Upper lobe of left lung (tissue), 6 donors: ENCODE measurements around the gene LRP1B. TPM values are rescaled to one million over a fixed set of nuclear protein-coding genes. Genes with fewer than 3 reads are reported as not detected.

Experiments
- ATAC-seq, 2 donors: fragments of 200-7000 bp; cut with Tn5 transposase; one replicate each; pipeline ENCODE4 v1.9.1; 2022; ENCODE audit warnings: mild to moderate bottlenecking in 2 of 2, moderate library complexity in 2 of 2; ENCODE audit not compliant: low FRiP score in 2 of 2
- DNase-seq, 2 donors: peaks; one replicate each; pipeline ENCODE4 v3.0.0-alpha.2; 2019 to 2020
- H3K27ac ChIP-seq, 4 donors: fragments of 200-600 bp; sonication (generic); one replicate each; pipeline ENCODE4 v1.5.1; 2016 to 2019
- H3K27me3 ChIP-seq, 4 donors: fragments of 200-600 bp; sonication (generic); one replicate each; pipeline ENCODE4 v1.5.1; 2017 to 2019
- H3K36me3 ChIP-seq, 4 donors: fragments of 200-600 bp; sonication (generic); one replicate each; pipeline ENCODE4 v1.5.1; 2016 to 2019
- H3K4me1 ChIP-seq, 4 donors: fragments of 200-600 bp; sonication (generic); one replicate each; pipeline ENCODE4 v1.5.1; 2018 to 2019
- H3K4me3 ChIP-seq, 4 donors: fragments of 200-600 bp; sonication (generic); one replicate each; pipeline ENCODE4 v1.5.1; 2017 to 2019; ENCODE audit warnings: mild to moderate bottlenecking in 2 of 4, moderate library complexity in 1 of 4
- H3K9me3 ChIP-seq, 4 donors: fragments of 200-600 bp; sonication (generic); one replicate each; pipeline ENCODE4 v1.5.1; 2018 to 2019
- EP300 ChIP-seq, 4 donors: sonication (generic); formaldehyde crosslinking; IDR thresholded peaks; one replicate each; pipeline ENCODE4 v1.5.1; 2017; ENCODE audit warnings: antibody characterized with exemption in 4 of 4, control low read depth in 2 of 4
- POLR2A ChIP-seq, 4 donors: fragments of 450-650 bp; IDR thresholded peaks; one replicate each; pipeline ENCODE4 v1.5.1; 2016 to 2017; ENCODE audit warnings: antibody characterized with exemption in 4 of 4, mild to moderate bottlenecking in 2 of 4
- POLR2AphosphoS5 ChIP-seq, 2 donors: sonication (generic); formaldehyde crosslinking; IDR thresholded peaks; one replicate each; pipeline ENCODE4 v1.5.1; 2017; ENCODE audit warnings: antibody characterized with exemption in 2 of 2
- WGBS, 2 donors: methylation state at CpG; one replicate each; pipeline ENCODE4 v1.1.5; 2017 to 2018; 5-methylcytosine and 5-hydroxymethylcytosine counted together
- total RNA-seq, 6 donors: library from RNA; depleted of rRNA in 4 of 6; stranded (reverse); fragments of >200 nt in 4 of 6; gene quantifications; one replicate each; pipeline versions ENCODE4 v1.1.0 to v1.2.1, GENCODE V29; 2016 to 2021
- TF ChIP-seq, protein P1 (sequence below), 6 experiments: fragments of 450-650 bp in 4 of 6; fragments of 200-600 bp in 2 of 6; sonication (generic) in 2 of 6; IDR thresholded peaks; one replicate each; pipeline ENCODE4 v1.5.1; 2016 to 2019; ENCODE audit warnings: antibody characterized with exemption in 6 of 6
- donor health status: DM: no; HTN: no; CAD: no; lungs with moderate emphysema.
- donor health status: DM: no; HTN: yes; CAD: no; lungs with severe emphysema.

Gene LRP1B
- total RNA-seq, 6 donors from 2014 or later: under 0.01 to 0.46 (median 0.11) TPM

- Histone ChIP-seq H3K27me3 (no peaks in the 10 kb centered on the region), H3K4me1 (no peaks in the 10 kb centered on the region), H3K36me3 (no peaks in the 10 kb centered on the region), H3K27ac (no peak overlapping the region), H3K4me3 (no peak overlapping the region), H3K9me3 (no peaks in the 10 kb centered on the region)
- ATAC-seq (no peak), DNase-seq (no peak)
- TF ChIP-seq EP300 (IDR thresholded peaks at IDR 0.05): no peak
- 46 to 50% methylated on average over 1 of the region's 1 CpG for WGBS, 2 donors
Observed at GRCh38 chr2:142048581-142048980, 82.2 kb downstream of the LRP1B start.

GRCh38 chr2:142045641-142046040 is 85.2 kb downstream of the LRP1B start:
- Histone ChIP-seq H3K27me3 (no peaks in the 10 kb centered on the region), H3K4me3 (no peak overlapping the region), H3K9me3 (no peaks in the 10 kb centered on the region), H3K4me1 (no peaks in the 10 kb centered on the region), H3K36me3 (no peaks in the 10 kb centered on the region), H3K27ac (no peak overlapping the region)
- 89 to 91% methylated on average over 4 of the region's 4 CpGs for WGBS, 2 donors
- no peak for DNase-seq
- TF ChIP-seq, protein P1, sequence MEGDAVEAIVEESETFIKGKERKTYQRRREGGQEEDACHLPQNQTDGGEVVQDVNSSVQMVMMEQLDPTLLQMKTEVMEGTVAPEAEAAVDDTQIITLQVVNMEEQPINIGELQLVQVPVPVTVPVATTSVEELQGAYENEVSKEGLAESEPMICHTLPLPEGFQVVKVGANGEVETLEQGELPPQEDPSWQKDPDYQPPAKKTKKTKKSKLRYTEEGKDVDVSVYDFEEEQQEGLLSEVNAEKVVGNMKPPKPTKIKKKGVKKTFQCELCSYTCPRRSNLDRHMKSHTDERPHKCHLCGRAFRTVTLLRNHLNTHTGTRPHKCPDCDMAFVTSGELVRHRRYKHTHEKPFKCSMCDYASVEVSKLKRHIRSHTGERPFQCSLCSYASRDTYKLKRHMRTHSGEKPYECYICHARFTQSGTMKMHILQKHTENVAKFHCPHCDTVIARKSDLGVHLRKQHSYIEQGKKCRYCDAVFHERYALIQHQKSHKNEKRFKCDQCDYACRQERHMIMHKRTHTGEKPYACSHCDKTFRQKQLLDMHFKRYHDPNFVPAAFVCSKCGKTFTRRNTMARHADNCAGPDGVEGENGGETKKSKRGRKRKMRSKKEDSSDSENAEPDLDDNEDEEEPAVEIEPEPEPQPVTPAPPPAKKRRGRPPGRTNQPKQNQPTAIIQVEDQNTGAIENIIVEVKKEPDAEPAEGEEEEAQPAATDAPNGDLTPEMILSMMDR (IDR thresholded peaks at IDR 0.05): no peak
- TF ChIP-seq EP300 (IDR thresholded peaks at IDR 0.05): no peak
- TF ChIP-seq POLR2AphosphoS5 (IDR thresholded peaks at IDR 0.05): no peak
- TF ChIP-seq POLR2A (IDR thresholded peaks at IDR 0.05): no peak
- no peak for ATAC-seq

- WGBS, 2 donors: 63 to 72% methylated on average over 3 of the region's 3 CpGs
- Histone ChIP-seq H3K9me3 (no peaks in the 10 kb centered on the region), H3K27me3 (no peaks in the 10 kb centered on the region), H3K4me1 (no peaks in the 10 kb centered on the region), H3K27ac (no peak overlapping the region), H3K36me3 (no peaks in the 10 kb centered on the region), H3K4me3 (no peak overlapping the region)
- DNase-seq (no peak), ATAC-seq (no peak)
- TF ChIP-seq POLR2AphosphoS5 (IDR thresholded peaks at IDR 0.05): no peak
- TF ChIP-seq, protein P1 (IDR thresholded peaks at IDR 0.05): no peak
- no peak for TF ChIP-seq EP300 (IDR thresholded peaks at IDR 0.05)
- TF ChIP-seq POLR2A (IDR thresholded peaks at IDR 0.05): no peak
Observed at GRCh38 chr2:142044197-142044596, 86.6 kb downstream of the LRP1B start.

DNA sequence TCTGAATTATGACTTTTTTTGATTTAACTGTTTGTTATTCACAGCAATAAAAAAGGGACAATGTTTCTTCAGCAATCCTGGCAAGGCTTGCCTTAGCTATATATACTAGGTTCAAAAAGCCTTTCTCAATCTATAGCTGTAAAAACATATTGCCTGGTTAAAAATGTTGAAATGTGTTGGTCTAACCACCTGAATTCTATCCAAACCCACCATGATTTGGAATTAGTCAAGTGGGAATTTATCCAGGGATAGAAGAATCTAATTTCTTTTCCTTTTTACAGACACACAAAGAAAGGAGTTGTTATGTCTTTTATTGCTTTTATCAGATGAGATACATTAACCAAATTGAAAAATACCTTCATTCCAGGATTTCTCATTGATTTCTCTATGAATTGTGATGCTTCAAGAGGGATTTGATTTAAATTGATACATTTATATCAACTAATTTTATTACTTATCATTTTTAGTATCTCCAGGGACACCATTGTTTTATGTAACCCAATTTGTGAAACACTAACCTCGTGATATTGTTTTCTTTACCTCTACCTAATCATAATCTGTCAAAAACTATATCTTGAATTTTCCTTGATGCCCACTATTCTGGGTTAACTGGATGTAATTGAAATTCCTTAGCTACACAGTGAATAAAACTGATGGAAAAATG is 88.1 kb downstream of the LRP1B start:
- no peaks in the 10 kb centered on the region for H3K27me3 ChIP-seq
- no peaks in the 10 kb centered on the region for H3K36me3 ChIP-seq
- WGBS, 2 donors: 68 to 78% methylated on average over 1 of the region's 1 CpG
- TF ChIP-seq EP300 (IDR thresholded peaks at IDR 0.05) (no peak), POLR2AphosphoS5 (IDR thresholded peaks at IDR 0.05) (no peak), POLR2A (IDR thresholded peaks at IDR 0.05) (no peak)
- TF ChIP-seq, protein P1 (IDR thresholded peaks at IDR 0.05): no peak
- H3K4me1 ChIP-seq: no peaks in the 10 kb centered on the region
- DNase-seq (no peak), ATAC-seq (no peak)
- H3K4me3 ChIP-seq: no peak overlapping the region
- no peaks in the 10 kb centered on the region for H3K9me3 ChIP-seq
- H3K27ac ChIP-seq: no peak overlapping the region

DNA sequence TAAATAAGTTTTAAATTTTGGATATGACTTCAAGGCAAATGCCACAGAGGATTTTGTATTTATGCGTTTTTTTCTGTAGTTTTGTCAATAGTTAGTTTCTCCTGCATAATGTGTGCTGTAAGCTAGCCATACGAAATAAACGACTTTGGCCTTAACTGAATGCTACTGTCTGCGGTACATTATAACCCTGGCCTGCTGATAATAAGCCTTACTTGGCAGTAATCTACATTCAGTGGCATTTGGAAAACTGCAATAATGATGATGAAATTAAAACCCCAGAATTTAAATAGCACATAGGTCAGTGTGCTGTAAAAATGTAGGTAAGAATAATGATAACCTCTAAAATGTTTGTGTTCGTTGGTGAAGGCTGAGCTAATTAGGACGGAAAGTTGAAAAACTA is 88.8 kb downstream of the LRP1B start:
- ATAC-seq (no peak), DNase-seq (no peak)
- 87% methylated on average over 6 of the region's 6 CpGs for WGBS, 2 donors
- no peaks in the 10 kb centered on the region for H3K27me3 ChIP-seq
- H3K27ac ChIP-seq: no peak overlapping the region
- H3K36me3 ChIP-seq: no peaks in the 10 kb centered on the region
- TF ChIP-seq EP300 (IDR thresholded peaks at IDR 0.05) (no peak), POLR2AphosphoS5 (IDR thresholded peaks at IDR 0.05) (no peak), POLR2A (IDR thresholded peaks at IDR 0.05) (no peak)
- TF ChIP-seq, protein P1 (IDR thresholded peaks at IDR 0.05): no peak
- H3K9me3 ChIP-seq: no peaks in the 10 kb centered on the region
- no peak overlapping the region for H3K4me3 ChIP-seq
- no peaks in the 10 kb centered on the region for H3K4me1 ChIP-seq
